Stimulated activated naive CD8-positive, alpha-beta T cell treated with anti-CD3 and anti-CD28 coated beads, Interleukin-15, Interleukin-2, amounts not matched to agents 100 ng/mL and 50 ng/mL, for 24 hours (primary cell): Measurements from ENCODE around the gene ALDH16A1.

Source experiments
- H3K27ac Mint-ChIP-seq: one replicate; pipeline ENCODE4 v1.8.0; 2021; ENCODE audit warnings: mild to moderate bottlenecking, mixed read lengths
- H3K27me3 Mint-ChIP-seq: one replicate; pipeline ENCODE4 v1.8.0; 2021; ENCODE audit warnings: mixed read lengths
- H3K36me3 Mint-ChIP-seq: one replicate; pipeline ENCODE4 v1.8.0; 2021; ENCODE audit warnings: low read depth, mixed read lengths
- H3K4me1 Mint-ChIP-seq: one replicate; pipeline ENCODE4 v1.8.0; 2021; ENCODE audit warnings: low read depth, mixed read lengths
- H3K4me3 Mint-ChIP-seq: one replicate; pipeline ENCODE4 v1.8.0; 2021; ENCODE audit warnings: mild to moderate bottlenecking, mixed read lengths
- H3K9me3 Mint-ChIP-seq: one replicate; pipeline ENCODE4 v1.8.0; 2021; ENCODE audit warnings: mixed read lengths

The ALDH16A1 gene

GRCh38 chr19:49514151-49514550 lies 61.1 kb downstream of the ALDH16A1 start:
- no peak overlapping the region for H3K27ac Mint-ChIP-seq
- no peaks in the 10 kb centered on the region for H3K27me3 Mint-ChIP-seq
- peaks cover 22% of the 10 kb centered on the region for H3K4me1 Mint-ChIP-seq
- no peaks in the 10 kb centered on the region for H3K9me3 Mint-ChIP-seq
- no peaks in the 10 kb centered on the region for H3K36me3 Mint-ChIP-seq
- peak overlapping the region; percentile 86 for H3K4me3 Mint-ChIP-seq

DNA sequence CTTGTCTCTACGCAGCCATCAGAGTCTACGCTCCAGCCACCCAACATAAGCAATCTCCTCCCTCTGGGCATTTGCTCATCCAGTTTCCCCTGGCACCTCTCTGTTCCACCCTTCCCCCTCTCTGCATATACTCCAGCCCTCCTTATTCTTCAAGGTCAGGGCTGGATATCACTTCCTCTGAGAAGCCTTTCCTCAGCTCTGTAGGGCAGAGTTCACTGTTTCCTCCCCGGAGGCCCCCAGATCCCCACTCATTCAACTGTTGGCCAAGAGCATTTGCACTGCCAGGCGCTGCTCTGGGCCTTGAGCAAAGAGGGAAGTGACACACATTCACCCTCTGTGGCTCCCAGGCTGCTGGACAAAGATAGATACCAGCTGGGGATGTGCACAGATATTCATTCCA lies 62.7 kb downstream of the ALDH16A1 start:
- H3K27me3 Mint-ChIP-seq = no peaks in the 10 kb centered on the region
- peaks cover 22% of the 10 kb centered on the region for H3K4me1 Mint-ChIP-seq
- H3K9me3 Mint-ChIP-seq = no peaks in the 10 kb centered on the region
- H3K27ac Mint-ChIP-seq = no peak overlapping the region
- no peak overlapping the region for H3K4me3 Mint-ChIP-seq
- no peaks in the 10 kb centered on the region for H3K36me3 Mint-ChIP-seq

DNA sequence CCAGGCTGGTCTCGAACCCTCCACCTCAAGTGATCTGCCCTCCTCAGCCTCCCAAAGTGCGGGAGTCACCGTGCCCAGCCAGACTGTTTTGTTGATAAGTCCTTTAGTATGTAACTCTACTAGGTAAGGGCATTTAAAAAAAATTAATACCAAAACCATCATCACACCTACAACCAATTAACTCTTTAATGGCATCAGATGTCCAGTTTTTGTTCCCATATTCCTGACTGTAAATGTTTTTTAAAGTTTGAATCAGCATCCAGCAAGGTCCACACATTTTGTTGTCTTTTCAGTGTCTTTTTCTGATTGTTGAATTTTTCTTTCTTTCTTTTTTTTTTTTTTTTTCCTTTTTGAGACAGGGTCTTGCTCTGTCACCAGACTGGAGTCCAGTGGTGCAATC lies 65.0 kb downstream of the ALDH16A1 start:
- Mint-ChIP-seq H3K9me3 (no peaks in the 10 kb centered on the region), H3K36me3 (no peaks in the 10 kb centered on the region), H3K27ac (no peak overlapping the region), H3K4me3 (no peak overlapping the region), H3K4me1 (peaks cover 7% of the 10 kb centered on the region), H3K27me3 (no peaks in the 10 kb centered on the region)
